Measurements from ENCODE around the gene RNF212.

The RNF212 gene

DNA sequence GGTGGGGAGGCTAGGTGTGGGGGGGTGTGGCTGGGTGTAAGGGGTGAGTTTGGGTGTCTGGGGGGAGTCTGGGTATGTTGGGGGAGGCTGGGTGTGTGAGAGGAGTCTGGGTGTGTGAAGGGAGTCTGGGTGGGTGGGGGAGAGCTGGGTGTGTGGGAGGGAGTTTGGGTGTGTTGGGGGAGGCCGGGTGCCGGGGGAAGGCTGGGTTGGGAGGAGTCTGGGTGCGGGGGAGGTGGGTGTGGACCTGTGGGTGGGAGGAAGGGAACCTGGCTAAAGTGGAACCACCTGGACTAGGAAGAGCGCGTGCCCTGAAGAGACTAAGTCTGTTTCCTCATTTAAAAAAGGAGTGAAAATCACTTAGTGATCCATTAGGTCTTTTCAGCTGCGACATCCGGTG, 40.8 kb upstream of the RNF212 start:
- no peak for ATAC-seq
- TF ChIP-seq, protein P1, sequence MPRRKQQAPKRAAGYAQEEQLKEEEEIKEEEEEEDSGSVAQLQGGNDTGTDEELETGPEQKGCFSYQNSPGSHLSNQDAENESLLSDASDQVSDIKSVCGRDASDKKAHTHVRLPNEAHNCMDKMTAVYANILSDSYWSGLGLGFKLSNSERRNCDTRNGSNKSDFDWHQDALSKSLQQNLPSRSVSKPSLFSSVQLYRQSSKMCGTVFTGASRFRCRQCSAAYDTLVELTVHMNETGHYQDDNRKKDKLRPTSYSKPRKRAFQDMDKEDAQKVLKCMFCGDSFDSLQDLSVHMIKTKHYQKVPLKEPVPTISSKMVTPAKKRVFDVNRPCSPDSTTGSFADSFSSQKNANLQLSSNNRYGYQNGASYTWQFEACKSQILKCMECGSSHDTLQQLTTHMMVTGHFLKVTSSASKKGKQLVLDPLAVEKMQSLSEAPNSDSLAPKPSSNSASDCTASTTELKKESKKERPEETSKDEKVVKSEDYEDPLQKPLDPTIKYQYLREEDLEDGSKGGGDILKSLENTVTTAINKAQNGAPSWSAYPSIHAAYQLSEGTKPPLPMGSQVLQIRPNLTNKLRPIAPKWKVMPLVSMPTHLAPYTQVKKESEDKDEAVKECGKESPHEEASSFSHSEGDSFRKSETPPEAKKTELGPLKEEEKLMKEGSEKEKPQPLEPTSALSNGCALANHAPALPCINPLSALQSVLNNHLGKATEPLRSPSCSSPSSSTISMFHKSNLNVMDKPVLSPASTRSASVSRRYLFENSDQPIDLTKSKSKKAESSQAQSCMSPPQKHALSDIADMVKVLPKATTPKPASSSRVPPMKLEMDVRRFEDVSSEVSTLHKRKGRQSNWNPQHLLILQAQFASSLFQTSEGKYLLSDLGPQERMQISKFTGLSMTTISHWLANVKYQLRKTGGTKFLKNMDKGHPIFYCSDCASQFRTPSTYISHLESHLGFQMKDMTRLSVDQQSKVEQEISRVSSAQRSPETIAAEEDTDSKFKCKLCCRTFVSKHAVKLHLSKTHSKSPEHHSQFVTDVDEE (CRISPR knock-in tag; IDR thresholded peaks at IDR 0.05): no peak
- TF ChIP-seq ZNF70 (CRISPR knock-in tag; IDR thresholded peaks at IDR 0.05) (no peak), ZFP30 (CRISPR knock-in tag; IDR thresholded peaks at IDR 0.05) (no peak), TCF4 (CRISPR knock-in tag; IDR thresholded peaks at IDR 0.05; ENCODE audit: borderline replicate concordance) (no peak), GLIS3 (CRISPR knock-in tag; IDR thresholded peaks at IDR 0.05) (no peak), ISL1 (CRISPR knock-in tag; IDR thresholded peaks at IDR 0.05) (no peak), CSDC2 (CRISPR knock-in tag; IDR thresholded peaks at IDR 0.05) (no peak), OSR1 (CRISPR knock-in tag; IDR thresholded peaks at IDR 0.05) (no peak), ESRRG (CRISPR knock-in tag; IDR thresholded peaks at IDR 0.05) (no peak), SNAI2 (CRISPR knock-in tag; IDR thresholded peaks at IDR 0.05) (no peak), ZNF8 (CRISPR knock-in tag; IDR thresholded peaks at IDR 0.05) (no peak), ZC3H10 (CRISPR knock-in tag; IDR thresholded peaks at IDR 0.05) (no peak), ZFP3 (CRISPR knock-in tag; IDR thresholded peaks at IDR 0.05) (no peak), BACH2 (CRISPR knock-in tag; IDR thresholded peaks at IDR 0.05; ENCODE audit: borderline replicate concordance) (no peak), ARNTL (CRISPR knock-in tag; IDR thresholded peaks at IDR 0.05; ENCODE audit: borderline replicate concordance, low read depth) (no peak)
- TF ChIP-seq, protein P2, sequence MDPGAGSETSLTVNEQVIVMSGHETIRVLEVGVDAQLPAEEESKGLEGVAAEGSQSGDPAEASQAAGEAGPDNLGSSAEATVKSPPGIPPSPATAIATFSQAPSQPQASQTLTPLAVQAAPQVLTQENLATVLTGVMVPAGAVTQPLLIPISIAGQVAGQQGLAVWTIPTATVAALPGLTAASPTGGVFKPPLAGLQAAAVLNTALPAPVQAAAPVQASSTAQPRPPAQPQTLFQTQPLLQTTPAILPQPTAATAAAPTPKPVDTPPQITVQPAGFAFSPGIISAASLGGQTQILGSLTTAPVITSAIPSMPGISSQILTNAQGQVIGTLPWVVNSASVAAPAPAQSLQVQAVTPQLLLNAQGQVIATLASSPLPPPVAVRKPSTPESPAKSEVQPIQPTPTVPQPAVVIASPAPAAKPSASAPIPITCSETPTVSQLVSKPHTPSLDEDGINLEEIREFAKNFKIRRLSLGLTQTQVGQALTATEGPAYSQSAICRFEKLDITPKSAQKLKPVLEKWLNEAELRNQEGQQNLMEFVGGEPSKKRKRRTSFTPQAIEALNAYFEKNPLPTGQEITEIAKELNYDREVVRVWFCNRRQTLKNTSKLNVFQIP (CRISPR knock-in tag; IDR thresholded peaks at IDR 0.05; ENCODE audit: borderline replicate concordance, low read depth): no peak
- TF ChIP-seq, protein P3, sequence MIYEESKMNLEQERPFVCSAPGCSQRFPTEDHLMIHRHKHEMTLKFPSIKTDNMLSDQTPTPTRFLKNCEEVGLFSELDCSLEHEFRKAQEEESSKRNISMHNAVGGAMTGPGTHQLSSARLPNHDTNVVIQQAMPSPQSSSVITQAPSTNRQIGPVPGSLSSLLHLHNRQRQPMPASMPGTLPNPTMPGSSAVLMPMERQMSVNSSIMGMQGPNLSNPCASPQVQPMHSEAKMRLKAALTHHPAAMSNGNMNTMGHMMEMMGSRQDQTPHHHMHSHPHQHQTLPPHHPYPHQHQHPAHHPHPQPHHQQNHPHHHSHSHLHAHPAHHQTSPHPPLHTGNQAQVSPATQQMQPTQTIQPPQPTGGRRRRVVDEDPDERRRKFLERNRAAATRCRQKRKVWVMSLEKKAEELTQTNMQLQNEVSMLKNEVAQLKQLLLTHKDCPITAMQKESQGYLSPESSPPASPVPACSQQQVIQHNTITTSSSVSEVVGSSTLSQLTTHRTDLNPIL (CRISPR knock-in tag; IDR thresholded peaks at IDR 0.05; ENCODE audit: low read depth): no peak
- TF ChIP-seq, protein P4, sequence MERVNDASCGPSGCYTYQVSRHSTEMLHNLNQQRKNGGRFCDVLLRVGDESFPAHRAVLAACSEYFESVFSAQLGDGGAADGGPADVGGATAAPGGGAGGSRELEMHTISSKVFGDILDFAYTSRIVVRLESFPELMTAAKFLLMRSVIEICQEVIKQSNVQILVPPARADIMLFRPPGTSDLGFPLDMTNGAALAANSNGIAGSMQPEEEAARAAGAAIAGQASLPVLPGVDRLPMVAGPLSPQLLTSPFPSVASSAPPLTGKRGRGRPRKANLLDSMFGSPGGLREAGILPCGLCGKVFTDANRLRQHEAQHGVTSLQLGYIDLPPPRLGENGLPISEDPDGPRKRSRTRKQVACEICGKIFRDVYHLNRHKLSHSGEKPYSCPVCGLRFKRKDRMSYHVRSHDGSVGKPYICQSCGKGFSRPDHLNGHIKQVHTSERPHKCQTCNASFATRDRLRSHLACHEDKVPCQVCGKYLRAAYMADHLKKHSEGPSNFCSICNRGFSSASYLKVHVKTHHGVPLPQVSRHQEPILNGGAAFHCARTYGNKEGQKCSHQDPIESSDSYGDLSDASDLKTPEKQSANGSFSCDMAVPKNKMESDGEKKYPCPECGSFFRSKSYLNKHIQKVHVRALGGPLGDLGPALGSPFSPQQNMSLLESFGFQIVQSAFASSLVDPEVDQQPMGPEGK (CRISPR knock-in tag; IDR thresholded peaks at IDR 0.05; ENCODE audit: borderline replicate concordance): no peak

DNA sequence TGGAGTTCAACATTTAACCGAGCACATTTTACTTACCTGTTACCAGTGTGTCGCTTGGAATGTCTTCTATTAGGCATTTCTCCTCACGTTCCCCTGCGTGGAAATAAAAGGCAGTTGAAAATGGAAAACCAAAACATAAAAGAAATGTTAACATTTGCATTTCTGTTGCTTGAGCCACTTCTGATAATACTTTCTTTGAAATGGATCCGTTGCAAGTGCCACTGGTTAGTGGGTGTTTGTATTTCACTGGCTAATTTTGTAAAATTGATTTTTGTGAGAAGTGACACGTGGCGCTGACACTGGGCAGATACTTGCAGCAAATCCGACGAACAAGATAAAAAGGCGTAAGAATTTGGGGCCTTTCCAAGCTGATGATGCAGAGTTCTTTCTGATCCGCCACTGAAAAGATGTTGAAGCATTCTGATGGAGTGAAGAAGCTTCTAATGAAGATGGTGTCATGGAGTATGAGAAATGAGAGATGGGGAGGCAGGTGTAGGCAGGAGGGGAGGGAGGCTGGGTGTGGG, 40.3 kb upstream of the RNF212 start:
- ATAC-seq: no peak
- TF ChIP-seq ESRRG (CRISPR knock-in tag; IDR thresholded peaks at IDR 0.05) (no peak), BACH2 (CRISPR knock-in tag; IDR thresholded peaks at IDR 0.05; ENCODE audit: borderline replicate concordance) (no peak), CSDC2 (CRISPR knock-in tag; IDR thresholded peaks at IDR 0.05) (no peak), GLIS3 (CRISPR knock-in tag; IDR thresholded peaks at IDR 0.05) (no peak), ZC3H10 (CRISPR knock-in tag; IDR thresholded peaks at IDR 0.05) (no peak)
- TF ChIP-seq, protein P2 (CRISPR knock-in tag; IDR thresholded peaks at IDR 0.05; ENCODE audit: borderline replicate concordance, low read depth): no peak

DNA sequence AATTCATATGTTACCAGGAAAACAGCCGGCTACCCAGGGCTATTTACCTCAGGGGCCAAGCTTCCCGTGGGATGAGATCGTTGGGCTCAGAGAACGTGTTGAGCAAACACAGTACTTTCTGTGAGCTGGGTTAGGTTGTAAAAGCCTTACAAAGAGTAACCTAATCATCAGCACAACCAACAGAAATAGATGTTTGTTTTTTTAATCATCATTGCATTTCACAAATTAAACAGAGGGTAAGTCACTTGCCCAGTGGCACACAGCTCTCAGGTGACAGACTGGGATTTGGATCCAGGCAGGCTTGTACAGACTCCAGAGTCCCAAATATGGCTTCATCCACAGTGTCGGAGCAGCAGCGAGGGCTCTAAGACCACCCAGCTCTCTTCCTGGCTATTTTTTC, 38.9 kb upstream of the RNF212 start:
- no peak for ATAC-seq
- TF ChIP-seq, protein P2 (CRISPR knock-in tag; IDR thresholded peaks at IDR 0.05; ENCODE audit: borderline replicate concordance, low read depth): no peak
- no peak for TF ChIP-seq ESRRG (CRISPR knock-in tag; IDR thresholded peaks at IDR 0.05)
- TF ChIP-seq, protein P4 (CRISPR knock-in tag; IDR thresholded peaks at IDR 0.05; ENCODE audit: borderline replicate concordance): no peak
- TF ChIP-seq GLIS3 (CRISPR knock-in tag; IDR thresholded peaks at IDR 0.05): no peak
- no peak for TF ChIP-seq ZFP3 (CRISPR knock-in tag; IDR thresholded peaks at IDR 0.05)
- TF ChIP-seq OSR1 (CRISPR knock-in tag; IDR thresholded peaks at IDR 0.05): no peak
- no peak for TF ChIP-seq TCF4 (CRISPR knock-in tag; IDR thresholded peaks at IDR 0.05; ENCODE audit: borderline replicate concordance)
- no peak for TF ChIP-seq ZNF565 (CRISPR knock-in tag; conservative IDR thresholded peaks at IDR 0.05; ENCODE audit: low read depth)
